ENCODE measurements around the gene PSKH1. TPM values are rescaled to one million over a fixed set of nuclear protein-coding genes. Genes with fewer than 3 reads are reported as not detected.

PSKH1 gene
- total and polyA plus RNA-seq, 10 of the 15 experiments (the other 5 are each of a cell fraction or from before 2014, with no cell fraction given), result 0.63 to 20.4 (median 7.8) TPM

GRCh38 chr16:67964477-67965131, 71.5 kb downstream of the PSKH1 start:
- SMC1A ChIA-PET (ENCODE audit: uncharacterized antibody, unreplicated experiment), result interaction anchor here (0.7 to 1.8 kb wide), 5 partner anchors 17 to 148 kb away, joined by 3 to 4 read pairs (median 3); no protein-coding TSS in a partner anchor
- BruUV-seq (replicated peaks), result no TSS peak
- ATAC-seq, result no peak
- Histone ChIP-seq H3K27me3 (replicated peaks in 1 of 2; ENCODE audit: control insufficient read depth in 2 of 2, insufficient read depth in 2 of 2, low read length in 1 of 2) (no peaks in the 10 kb centered on the region), H3K4me3 (no peak overlapping the region), H3K36me3 (ENCODE audit: control insufficient read depth in 2 of 2, insufficient read depth in 2 of 2, low read length in 1 of 2) (peaks cover 4 to 6% of the 10 kb centered on the region in 2 experiments; a peak in 3 of 4 replicates), H3K4me2 (ENCODE audit: control insufficient read depth, insufficient read depth) (no peak overlapping the region), H3K9ac (ENCODE audit: control insufficient read depth, insufficient read depth, low read length) (no peak overlapping the region), H3K9me3 (replicated peaks; ENCODE audit: control insufficient read depth, insufficient read depth, low read length) (no peaks in the 10 kb centered on the region), H3K79me2 (ENCODE audit: control insufficient read depth, insufficient read depth, low read length) (peaks cover 20% of the 10 kb centered on the region), H2AFZ (ENCODE audit: control insufficient read depth, low read depth, low read length) (no peak overlapping the region), H4K20me1 (ENCODE audit: control insufficient read depth, insufficient read depth) (no peaks in the 10 kb centered on the region), H3K27ac (ENCODE audit: control insufficient read depth, insufficient read depth) (no peak overlapping the region), H3K4me1 (ENCODE audit: control insufficient read depth, insufficient read depth, low read length) (peaks cover 21% of the 10 kb centered on the region)
- no peak for DNase-seq (ENCODE audit: low read depth, low spot score)
- RAD21 ChIA-PET (ENCODE audit: unreplicated experiment), result no interaction called here
- TF ChIP-seq CBX5 (IDR thresholded peaks at IDR 0.05; ENCODE audit: low read depth) (no peak), EZH2 (IDR thresholded peaks at IDR 0.05; ENCODE audit: borderline replicate concordance, control insufficient read depth, low read depth, low read length) (no peak), IKZF2 (IDR thresholded peaks at IDR 0.05) (no peak), RUNX3 (IDR thresholded peaks at IDR 0.05; ENCODE audit: low read length) (no peak), POLR2AphosphoS5 (IDR thresholded peaks at IDR 0.05; ENCODE audit: low read length) (no peak), PML (IDR thresholded peaks at IDR 0.05; ENCODE audit: low read length) (no peak), HDGF (IDR thresholded peaks at IDR 0.05) (no peak), BACH1 (IDR thresholded peaks at IDR 0.05; ENCODE audit: borderline replicate concordance) (no peak), NFYA (IDR thresholded peaks at IDR 0.05; ENCODE audit: borderline replicate concordance, low read depth, low read length) (no peak), CTCF (IDR thresholded peaks at IDR 0.05 in 2 of 3, conservative IDR thresholded peaks at IDR 0.05 in 1 of 3; ENCODE audit: control insufficient read depth in 2 of 3, extremely low read depth in 1 of 3, insufficient read depth in 1 of 3, low read depth in 3 of 3, low read length in 3 of 3) (no peak)
- WGBS (ENCODE audit: insufficient coverage, insufficient replicate concordance, low lambda C conversion rate, missing lambda C conversion rate), result 97% methylated on average over 6 of the region's 6 CpGs
- CTCF ChIA-PET, result interaction anchor here (0.6 to 3.7 kb wide), 5 partner anchors 21 to 804 kb away, joined by 3 to 22 read pairs (median 4); partner anchors contain the start of gene LCAT
- in situ Hi-C loops (cut with MboI), result no loop called here
- POLR2A ChIA-PET, result interaction anchor here (0.9 to 1.9 kb wide), 3 partner anchors 11 to 28 kb away, joined by 3 to 6 read pairs (median 5); partner anchors contain the start of gene PSMB10
- intact Hi-C loops (cut with micrococcal nuclease; ENCODE audit: unreplicated experiment), result no loop called here
- FAIRE-seq, result no peak
